IMR-90 (cell line): ENCODE data around the gene POU2AF2. TPM values are rescaled to one million over a fixed set of nuclear protein-coding genes. Genes with fewer than 3 reads are reported as not detected.
A peak's percentile ranks its signal among the peaks of the same experiment; 100 is the strongest.

Source experiments
- ATAC-seq: fragments of 200-7000 bp; cut with Tn5 transposase; 2 replicates; pipeline ENCODE4 v1.9.1; 2020; ENCODE audit warnings: low read depth, mild to moderate bottlenecking, moderate library complexity
- BruUV-seq: library from RNA; stranded (reverse); fragments of 400-500 nt; replicated peaks from 2 replicates; lab custom pipeline; 2021; lab: Mats Ljungman, UMichigan
- CTCF ChIA-PET: fragments of 300-600 bp; formaldehyde crosslinking; extraction: SDS; loops from one replicate; lab custom pipeline; 2021; ENCODE audit warnings: antibody characterized with exemption; lab: Yijun Ruan, JAX
- POLR2A ChIA-PET: fragments of 300-600 bp; sonication (Branson Sonifier 250); formaldehyde crosslinking; loops from one replicate; lab custom pipeline; 2022; ENCODE audit warnings: antibody characterized with exemption; ENCODE audit not compliant: unreplicated experiment; lab: Charles Lee
- DNase-seq: peaks from one replicate; pipeline ENCODE4 v3.0.0; 2013
- H2AFZ ChIP-seq: replicated peaks from 2 replicates; pipeline ENCODE3; 2013; ENCODE audit warnings: low read length, mild to moderate bottlenecking; ENCODE audit not compliant: poor library complexity
- H2AK5ac ChIP-seq: 2 replicates; pipeline ENCODE4 v1.6.1; 2013; ENCODE audit warnings: low read depth, low read length, inconsistent platforms
- H2AK9ac ChIP-seq: replicated peaks from 2 replicates; pipeline ENCODE3; 2013; ENCODE audit warnings: mild to moderate bottlenecking, low read depth, low read length, moderate library complexity; ENCODE audit not compliant: poor library complexity
- H2BK120ac ChIP-seq: 2 replicates; pipeline ENCODE4 v1.6.1; 2013; ENCODE audit warnings: low read depth, low read length, inconsistent platforms
- H2BK15ac ChIP-seq: 3 replicates; pipeline ENCODE4 v1.6.1; 2013; ENCODE audit warnings: low read depth, low read length, inconsistent platforms
- H2BK20ac ChIP-seq: 2 replicates; pipeline ENCODE4 v1.6.1; 2013; ENCODE audit warnings: low read depth, mild to moderate bottlenecking, inconsistent platforms, low read length, moderate library complexity
- H2BK5ac ChIP-seq: 2 replicates; pipeline ENCODE4 v1.6.1; 2013; ENCODE audit warnings: mild to moderate bottlenecking, low read depth, low read length, inconsistent platforms; ENCODE audit not compliant: poor library complexity, severe bottlenecking
- H3K14ac ChIP-seq: replicated peaks from 2 replicates; pipeline ENCODE4 v1.6.1; 2013; ENCODE audit warnings: low read depth, low read length, inconsistent platforms
- H3K18ac ChIP-seq: 2 replicates; pipeline ENCODE4 v1.6.1; 2013; ENCODE audit warnings: low read depth, low read length, control low read depth
- H3K23ac ChIP-seq: 2 replicates; pipeline ENCODE4 v1.6.1; 2013; ENCODE audit warnings: low read depth, low read length, inconsistent platforms
- H3K27ac ChIP-seq: 2 replicates; pipeline ENCODE4 v1.5.1; 2013; ENCODE audit warnings: mild to moderate bottlenecking, control low read depth, low read length; ENCODE audit not compliant: insufficient read depth
- H3K27me3 ChIP-seq: 2 replicates; pipeline ENCODE4 v1.6.1; 2013; ENCODE audit warnings: low read length; ENCODE audit not compliant: control insufficient read depth, insufficient read depth
- H3K36me3 ChIP-seq: 2 replicates; pipeline ENCODE4 v1.6.1; 2013; ENCODE audit warnings: low read length, mixed read lengths; ENCODE audit not compliant: control insufficient read depth, insufficient read depth
- H3K4ac ChIP-seq: 2 replicates; pipeline ENCODE4 v1.6.1; 2013; ENCODE audit warnings: low read depth, low read length, inconsistent platforms
- H3K4me1 ChIP-seq: 2 replicates; pipeline ENCODE4 v1.6.1; 2013; ENCODE audit warnings: low read length, mixed read lengths; ENCODE audit not compliant: control insufficient read depth, insufficient read depth
- H3K4me2 ChIP-seq: 2 replicates; pipeline ENCODE4 v1.6.1; 2013; ENCODE audit warnings: low read depth, mild to moderate bottlenecking, control low read depth, low read length, moderate library complexity
- H3K4me3 ChIP-seq: 2 replicates; pipeline ENCODE4 v1.5.1; 2013; ENCODE audit warnings: low read depth, mild to moderate bottlenecking, control low read depth, low read length, moderate library complexity; ENCODE audit not compliant: insufficient read depth
- H3K56ac ChIP-seq: 2 replicates; pipeline ENCODE4 v1.6.1; 2013; ENCODE audit warnings: low read length, inconsistent platforms; ENCODE audit not compliant: insufficient read depth; ENCODE audit errors: extremely low read depth
- H3K79me1 ChIP-seq, 2 experiments: 2 replicates each; pipeline ENCODE4 v1.6.1; 2013; ENCODE audit warnings: low read length in 2 of 2, inconsistent platforms in 1 of 2, low read depth in 1 of 2
- H3K9ac ChIP-seq: 2 replicates; pipeline ENCODE4 v1.6.1; 2013; ENCODE audit warnings: low read depth, low read length, control low read depth
- H3K9me1 ChIP-seq: 2 replicates; pipeline ENCODE4 v1.6.1; 2013; ENCODE audit warnings: low read length, inconsistent platforms; ENCODE audit not compliant: insufficient read depth
- H3K9me3 ChIP-seq: 2 replicates; pipeline ENCODE4 v1.6.1; 2013; ENCODE audit warnings: low read length; ENCODE audit not compliant: control insufficient read depth, insufficient read depth
- H4K20me1 ChIP-seq: 2 replicates; pipeline ENCODE4 v1.6.1; 2013; ENCODE audit warnings: low read length, inconsistent platforms; ENCODE audit not compliant: insufficient read depth
- H4K5ac ChIP-seq: 2 replicates; pipeline ENCODE4 v1.6.1; 2013; ENCODE audit warnings: mild to moderate bottlenecking, low read depth, low read length, control low read depth
- H4K8ac ChIP-seq, 2 experiments: 2 replicates each; pipeline ENCODE4 v1.6.1; 2013; ENCODE audit warnings: low read depth in 2 of 2, low read length in 2 of 2, control low read depth in 1 of 2, inconsistent platforms in 1 of 2
- H4K91ac ChIP-seq: 2 replicates; pipeline ENCODE4 v1.6.1; 2013; ENCODE audit warnings: low read depth, low read length, inconsistent platforms; ENCODE audit not compliant: insufficient read depth
- BHLHE40 ChIP-seq: fragments of 150-350 bp; IDR thresholded peaks from 2 replicates; pipeline ENCODE4 v1.6.1; 2016; ENCODE audit warnings: mild to moderate bottlenecking, low read depth, low read length
- CEBPB ChIP-seq: IDR thresholded peaks from 2 replicates; pipeline ENCODE4 v1.6.1; 2012; ENCODE audit warnings: low read depth, low read length, improper control_type of control experiment
- CHD1 ChIP-seq: IDR thresholded peaks from 2 replicates; pipeline ENCODE4 v1.6.1; 2012; ENCODE audit warnings: low read depth, low read length, improper control_type of control experiment
- CTCF ChIP-seq: conservative IDR thresholded peaks from 2 replicates; pipeline ENCODE4 v1.5.1; 2012; ENCODE audit warnings: mild to moderate bottlenecking, low read depth, low read length, improper control_type of control experiment
- ELK1 ChIP-seq: fragments of 150-350 bp; IDR thresholded peaks from 2 replicates; pipeline ENCODE4 v1.6.1; 2016; ENCODE audit warnings: low read depth, mild to moderate bottlenecking, low read length, moderate library complexity, borderline replicate concordance
- FOS ChIP-seq: fragments of 150-350 bp; IDR thresholded peaks from 2 replicates; pipeline ENCODE4 v1.6.1; 2016; ENCODE audit warnings: low read depth, low read length
- MAFK ChIP-seq: IDR thresholded peaks from 2 replicates; pipeline ENCODE4 v1.6.1; 2012; ENCODE audit warnings: low read depth, low read length, improper control_type of control experiment
- MAZ ChIP-seq: IDR thresholded peaks from 2 replicates; pipeline ENCODE4 v1.6.1; 2012; ENCODE audit warnings: low read depth, mild to moderate bottlenecking, low read length, improper control_type of control experiment, moderate library complexity, borderline replicate concordance
- MXI1 ChIP-seq: IDR thresholded peaks from 2 replicates; pipeline ENCODE4 v1.6.1; 2012; ENCODE audit warnings: low read depth, mild to moderate bottlenecking, low read length, moderate library complexity, borderline replicate concordance
- NFE2L2 ChIP-seq: fragments of 150-350 bp; IDR thresholded peaks from 2 replicates; pipeline ENCODE4 v1.6.1; 2016; ENCODE audit warnings: low read depth, mild to moderate bottlenecking, low read length
- POLR2A ChIP-seq: IDR thresholded peaks from 2 replicates; pipeline ENCODE4 v1.6.1; 2012; ENCODE audit warnings: mild to moderate bottlenecking, low read depth, low read length
- RAD21 ChIP-seq: IDR thresholded peaks from 2 replicates; pipeline ENCODE4 v1.6.1; 2012; ENCODE audit warnings: low read length, improper control_type of control experiment
- RCOR1 ChIP-seq: IDR thresholded peaks from 2 replicates; pipeline ENCODE4 v1.6.1; 2012; ENCODE audit warnings: mild to moderate bottlenecking, low read length, improper control_type of control experiment; ENCODE audit not compliant: insufficient replicate concordance
- RFX5 ChIP-seq: IDR thresholded peaks from 2 replicates; pipeline ENCODE4 v1.8.0; 2012; ENCODE audit warnings: low read depth, mild to moderate bottlenecking, low read length, moderate library complexity
- SMC3 ChIP-seq: fragments of 150-350 bp; IDR thresholded peaks from 2 replicates; pipeline ENCODE4 v1.6.1; 2016; ENCODE audit warnings: low read depth, mild to moderate bottlenecking, antibody characterized with exemption, low read length, moderate library complexity
- USF2 ChIP-seq: fragments of 150-350 bp; IDR thresholded peaks from 2 replicates; pipeline ENCODE4 v1.6.1; 2017; ENCODE audit warnings: mild to moderate bottlenecking, antibody characterized with exemption, low read length, low read depth
- WGBS, 2 experiments: methylation state at CpG; one replicate each; pipeline versions ENCODE4 v1.1.5 to v1.1.7; 2013; ENCODE audit warnings: missing lambda C conversion rate in 2 of 2; ENCODE audit not compliant: insufficient read length in 1 of 2; ENCODE audit errors: extremely low coverage in 2 of 2; 5-methylcytosine and 5-hydroxymethylcytosine counted together
- dilution Hi-C: fragments of 300-500 bp; cut with HindIII; formaldehyde crosslinking; loops from one replicate; pipeline ENCODE4 v1.14.3; 2018; ENCODE audit warnings: low sequenced_read_pairs; ENCODE audit not compliant: unreplicated experiment
- in situ Hi-C: fragments of 300-500 bp; cut with MboI; formaldehyde crosslinking; loops from 3 replicates; pipeline ENCODE4 v1.14.3; 2019; ENCODE audit warnings: low sequenced_read_pairs, inconsistent platforms, mixed read lengths
- intact Hi-C: fragments of 100-400 bp; cut with micrococcal nuclease; formaldehyde crosslinking; loops from 2 replicates; pipeline ENCODE4 v1.10.0; 2022
- polyA plus RNA-seq, 3 experiments: library from polyadenylated mRNA; depleted of rRNA; stranded (reverse); fragments of >200 nt; gene quantifications; 2 replicates each; pipeline ENCODE4 v1.2.3, GENCODE V29; 2012; ENCODE audit warnings: low replicate concordance in 1 of 3
- total RNA-seq: library from RNA; depleted of rRNA; stranded (reverse); fragments of >200 nt; gene quantifications from 2 replicates; pipeline ENCODE4 v1.2.3, GENCODE V29; 2012

POU2AF2 gene
- total and polyA plus RNA-seq, 2 of the 4 experiments (the other 2 are of a cell fraction), result not detected

GRCh38 chr11:111236383-111236782, 9.1 kb upstream of the POU2AF2 start:
- Histone ChIP-seq H3K4me2 (peak overlapping the region; percentile 86), H2BK120ac (no peak overlapping the region), H3K4me1 (peaks cover 5% of the 10 kb centered on the region), H3K56ac (no peak overlapping the region), H2BK5ac (no peak overlapping the region), H4K8ac (0 out of 4 replicates have a peak overlapping the region, but pooled peaks of 1 of the 2 experiments have one; percentile 1), H3K9me3 (no peaks in the 10 kb centered on the region), H4K20me1 (no peaks in the 10 kb centered on the region), H2BK15ac (no peak overlapping the region), H3K4me3 (no peak overlapping the region), H3K27ac (no peak overlapping the region), H2AK5ac (no peak overlapping the region), H3K79me1 (no peaks in the 10 kb centered on the region), H3K18ac (peak overlapping the region; percentile 2; the same call in 1 of the 2 replicates), H2AK9ac (no peak overlapping the region), H2AFZ (peak overlapping the region; percentile 45), H3K9me1 (no peaks in the 10 kb centered on the region), H3K14ac (no peak overlapping the region), H3K23ac (no peak overlapping the region), H4K91ac (no peak overlapping the region), H4K5ac (no peak overlapping the region), H2BK20ac (no peak overlapping the region), H3K27me3 (peaks cover 6% of the 10 kb centered on the region), H3K4ac (no peak overlapping the region), H3K9ac (no peak overlapping the region), H3K36me3 (no peaks in the 10 kb centered on the region)
- DNase-seq, result peak; percentile 5
- in situ Hi-C loops (no loop called here), dilution Hi-C loops (no loop called here), intact Hi-C loops (loop anchor here (5.0 to 10.0 kb wide), 3 partner anchors 211 to 1032 kb away; no protein-coding TSS in a partner anchor)
- WGBS, 2 experiments, result no CpG with 5 or more reads among the region's 2 CpGs
- CTCF ChIA-PET, result no interaction called here
- no peak for TF ChIP-seq BHLHE40
- no peak for TF ChIP-seq MAFK
- no peak for TF ChIP-seq POLR2A
- no peak for TF ChIP-seq NFE2L2
- TF ChIP-seq SMC3, result no peak
- TF ChIP-seq MXI1, result no peak
- no peak for TF ChIP-seq CEBPB
- no peak for TF ChIP-seq CHD1
- TF ChIP-seq ELK1, result no peak
- no peak for TF ChIP-seq MAZ
- no peak for TF ChIP-seq FOS
- TF ChIP-seq RAD21, result no peak
- no peak for TF ChIP-seq RFX5
- TF ChIP-seq CTCF, result no peak
- no peak for TF ChIP-seq RCOR1
- no peak for TF ChIP-seq USF2
- no TSS peak for BruUV-seq
- ATAC-seq, result peak; percentile 18; the same call in 1 of the 2 replicates
- POLR2A ChIA-PET, result no interaction called here
